Activated CD8-positive, alpha-beta T cell treated with anti-CD3 and anti-CD28 coated beads for 36 hours (primary cell): Measurements from ENCODE around the gene LNX1. TPM values are rescaled to one million over a fixed set of nuclear protein-coding genes. Genes with fewer than 3 reads are reported as not detected.

ENCODE experiments used
- ATAC-seq: fragments of 200-7000 bp; cut with Tn5 transposase; one replicate; pipeline ENCODE4 v1.10.0; 2021; ENCODE audit warnings: mild to moderate bottlenecking, moderate library complexity
- CTCF ChIA-PET: fragments of 350-600 bp; sonication (Branson Sonifier 250); formaldehyde crosslinking; loops from one replicate; lab custom pipeline; 2021; ENCODE audit warnings: antibody characterized with exemption; lab: Charles Lee
- POLR2A ChIA-PET: fragments of 350-600 bp; sonication (Branson Sonifier 250); formaldehyde crosslinking; loops from one replicate; lab custom pipeline; 2021; ENCODE audit warnings: antibody characterized with exemption; lab: Charles Lee
- DNase-seq: peaks from one replicate; pipeline ENCODE4 v3.0.0-alpha.2; 2020
- H3K27ac Mint-ChIP-seq: one replicate; pipeline ENCODE4 v1.8.0; 2021; ENCODE audit warnings: mild to moderate bottlenecking, mixed read lengths
- H3K27me3 Mint-ChIP-seq: one replicate; pipeline ENCODE4 v1.8.0; 2021; ENCODE audit warnings: mixed read lengths
- H3K36me3 Mint-ChIP-seq: one replicate; pipeline ENCODE4 v1.8.0; 2021; ENCODE audit warnings: low read depth, mixed read lengths
- H3K4me1 Mint-ChIP-seq: one replicate; pipeline ENCODE4 v1.8.0; 2021; ENCODE audit warnings: low read depth, mixed read lengths
- H3K4me3 Mint-ChIP-seq: one replicate; pipeline ENCODE4 v1.8.0; 2021; ENCODE audit warnings: mild to moderate bottlenecking, moderate library complexity, mixed read lengths
- H3K9me3 Mint-ChIP-seq: one replicate; pipeline ENCODE4 v1.8.0; 2021; ENCODE audit warnings: mixed read lengths
- intact Hi-C: fragments of 100-400 bp; cut with micrococcal nuclease; formaldehyde crosslinking; loops from one replicate; pipeline ENCODE4 v1.10.0; 2022
- total RNA-seq, 2 experiments: library from RNA; stranded (reverse); gene quantifications; one replicate each; pipeline ENCODE4 v1.2.3, GENCODE V29; 2021
- TF ChIP-seq, protein P1 (sequence below): fragments of 200-600 bp; IDR thresholded peaks from one replicate; pipeline ENCODE4 v1.8.0; 2022; ENCODE audit warnings: antibody characterized with exemption, mild to moderate bottlenecking

LNX1 gene
- total RNA-seq, 2 experiments from 2014 or later = not detected

DNA sequence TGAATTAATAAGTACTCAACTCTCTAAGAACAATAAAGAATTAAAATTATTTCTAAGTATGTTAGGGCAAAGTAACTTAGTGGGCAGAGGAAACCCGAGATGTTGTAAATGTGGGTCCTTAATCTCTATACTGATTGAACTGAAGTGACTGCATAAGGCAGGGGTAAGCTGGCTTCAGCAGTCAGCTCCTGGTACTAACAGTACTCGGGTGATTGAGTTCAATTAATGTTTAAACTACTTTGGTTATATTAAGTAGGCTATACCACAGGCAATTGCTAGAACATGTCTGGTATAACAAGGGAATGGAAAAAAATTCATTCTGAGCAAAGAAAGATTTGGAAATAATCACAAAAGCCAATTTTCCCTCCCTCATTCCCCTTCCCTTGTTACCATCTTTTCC lies 90.7 kb downstream of the LNX1 start:
- H3K4me3 Mint-ChIP-seq = no peak overlapping the region
- no peaks in the 10 kb centered on the region for H3K27me3 Mint-ChIP-seq
- no peaks in the 10 kb centered on the region for H3K9me3 Mint-ChIP-seq
- TF ChIP-seq, protein P1, sequence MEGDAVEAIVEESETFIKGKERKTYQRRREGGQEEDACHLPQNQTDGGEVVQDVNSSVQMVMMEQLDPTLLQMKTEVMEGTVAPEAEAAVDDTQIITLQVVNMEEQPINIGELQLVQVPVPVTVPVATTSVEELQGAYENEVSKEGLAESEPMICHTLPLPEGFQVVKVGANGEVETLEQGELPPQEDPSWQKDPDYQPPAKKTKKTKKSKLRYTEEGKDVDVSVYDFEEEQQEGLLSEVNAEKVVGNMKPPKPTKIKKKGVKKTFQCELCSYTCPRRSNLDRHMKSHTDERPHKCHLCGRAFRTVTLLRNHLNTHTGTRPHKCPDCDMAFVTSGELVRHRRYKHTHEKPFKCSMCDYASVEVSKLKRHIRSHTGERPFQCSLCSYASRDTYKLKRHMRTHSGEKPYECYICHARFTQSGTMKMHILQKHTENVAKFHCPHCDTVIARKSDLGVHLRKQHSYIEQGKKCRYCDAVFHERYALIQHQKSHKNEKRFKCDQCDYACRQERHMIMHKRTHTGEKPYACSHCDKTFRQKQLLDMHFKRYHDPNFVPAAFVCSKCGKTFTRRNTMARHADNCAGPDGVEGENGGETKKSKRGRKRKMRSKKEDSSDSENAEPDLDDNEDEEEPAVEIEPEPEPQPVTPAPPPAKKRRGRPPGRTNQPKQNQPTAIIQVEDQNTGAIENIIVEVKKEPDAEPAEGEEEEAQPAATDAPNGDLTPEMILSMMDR = no peak
- no peak overlapping the region for H3K27ac Mint-ChIP-seq
- ChIA-PET CTCF (no interaction called here), POLR2A (no interaction called here)
- ATAC-seq (no peak), DNase-seq (no peak)
- H3K4me1 Mint-ChIP-seq = no peaks in the 10 kb centered on the region
- intact Hi-C loops = no loop called here
- H3K36me3 Mint-ChIP-seq = no peaks in the 10 kb centered on the region

- CTCF ChIA-PET = no interaction called here
- Mint-ChIP-seq H3K4me1 (no peaks in the 10 kb centered on the region), H3K36me3 (no peaks in the 10 kb centered on the region), H3K27me3 (no peaks in the 10 kb centered on the region), H3K4me3 (no peak overlapping the region), H3K27ac (no peak overlapping the region), H3K9me3 (no peaks in the 10 kb centered on the region)
- DNase-seq = no peak
- no peak for ATAC-seq
- TF ChIP-seq, protein P1 = no peak
- intact Hi-C loops = no loop called here
- POLR2A ChIA-PET = no interaction called here
These were observed 91.5 kb downstream of the LNX1 start for GRCh38 chr4:53499791-53500190.

GRCh38 chr4:53498706-53499105 lies 92.6 kb downstream of the LNX1 start:
- no peak for DNase-seq
- ChIA-PET POLR2A (no interaction called here), CTCF (interaction anchor here (1.1 kb wide), 1 partner anchor 735 kb away, joined by 3 read pairs; no protein-coding TSS in a partner anchor)
- intact Hi-C loops = no loop called here
- Mint-ChIP-seq H3K27me3 (no peaks in the 10 kb centered on the region), H3K36me3 (no peaks in the 10 kb centered on the region), H3K4me3 (no peak overlapping the region), H3K4me1 (no peaks in the 10 kb centered on the region), H3K27ac (no peak overlapping the region), H3K9me3 (no peaks in the 10 kb centered on the region)
- ATAC-seq = no peak
- TF ChIP-seq, protein P1 = no peak

- intact Hi-C loops = no loop called here
These were observed 93.6 kb downstream of the LNX1 start for GRCh38 chr4:53497487-53498244.

GRCh38 chr4:53494851-53495250 lies 96.4 kb downstream of the LNX1 start:
- intact Hi-C loops = no loop called here
- DNase-seq = no peak
- Mint-ChIP-seq H3K36me3 (no peaks in the 10 kb centered on the region), H3K4me1 (no peaks in the 10 kb centered on the region), H3K4me3 (no peak overlapping the region), H3K9me3 (no peaks in the 10 kb centered on the region), H3K27me3 (peaks cover 1% of the 10 kb centered on the region), H3K27ac (no peak overlapping the region)
- POLR2A ChIA-PET = no interaction called here
- CTCF ChIA-PET = no interaction called here
- TF ChIP-seq, protein P1 = no peak
- no peak for ATAC-seq

More at GRCh38 chr4:53497487-53498244, 93.6 kb downstream of the LNX1 start:
- no peak for DNase-seq
- ATAC-seq = no peak
- CTCF ChIA-PET = no interaction called here
- Mint-ChIP-seq H3K4me3 (no peak overlapping the region), H3K27ac (no peak overlapping the region), H3K27me3 (no peaks in the 10 kb centered on the region), H3K36me3 (no peaks in the 10 kb centered on the region), H3K9me3 (no peaks in the 10 kb centered on the region), H3K4me1 (no peaks in the 10 kb centered on the region)
- TF ChIP-seq, protein P1 = no peak
- POLR2A ChIA-PET = no interaction called here
